A549 (cell line): ENCODE data around the gene MEAK7.

ENCODE experiments used
- CBX2 ChIP-seq: fragments of 200-600 bp; sonication (generic); IDR thresholded peaks from 2 replicates; pipeline ENCODE4 v1.6.1; 2016; ENCODE audit warnings: low read depth, mild to moderate bottlenecking, borderline replicate concordance
- KDM5A ChIP-seq: fragments of 200-600 bp; sonication (generic); IDR thresholded peaks from 2 replicates; pipeline ENCODE4 v1.6.1; 2016; ENCODE audit warnings: antibody characterized with exemption, mild to moderate bottlenecking
- PHF8 ChIP-seq: fragments of 200-600 bp; sonication (generic); IDR thresholded peaks from 2 replicates; pipeline ENCODE4 v1.6.1; 2016; ENCODE audit warnings: low read depth, mild to moderate bottlenecking, antibody characterized with exemption, moderate library complexity, borderline replicate concordance
- POLR2A ChIP-seq: IDR thresholded peaks from 2 replicates; pipeline ENCODE4 v1.6.1; 2012; ENCODE audit warnings: mild to moderate bottlenecking, low read length
- TF ChIP-seq, protein P1 (sequence below): fragments of >200 bp; sonication (Bioruptor Twin); formaldehyde crosslinking; IDR thresholded peaks from 3 replicates; pipeline ENCODE4 v1.5.1; 2016

DNA sequence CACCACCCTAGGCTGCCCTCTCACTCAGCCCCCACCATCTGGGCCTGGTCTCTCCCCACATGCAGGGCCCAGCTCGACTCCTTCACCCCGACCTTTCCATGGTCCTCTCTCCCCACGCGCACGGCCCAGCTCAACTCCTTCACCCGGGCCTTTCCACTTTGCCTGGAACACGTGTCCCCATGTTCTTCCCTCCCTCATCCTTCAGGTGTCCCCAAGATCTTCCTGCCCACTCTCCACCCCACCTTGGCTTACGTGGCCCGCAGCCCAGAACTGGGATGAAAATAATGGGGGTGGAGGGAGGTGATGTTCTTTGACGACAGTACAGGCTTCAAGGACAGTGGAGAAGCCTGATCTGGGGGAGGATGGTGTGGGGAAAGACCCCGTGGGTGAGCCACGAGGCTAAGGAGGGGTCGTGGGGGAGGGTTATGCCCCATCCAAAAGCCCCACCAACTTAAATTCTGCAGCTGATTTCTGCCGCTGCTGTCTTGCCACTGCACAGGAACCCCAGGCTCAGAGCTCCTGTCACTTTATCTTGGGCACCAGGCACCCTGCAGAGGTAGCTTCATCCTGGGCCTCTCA lies 9.9 kb upstream of the MEAK7 start:
- TF ChIP-seq KDM5A (no peak), CBX2 (no peak), PHF8 (no peak), POLR2A (no peak)
- TF ChIP-seq, protein P1, sequence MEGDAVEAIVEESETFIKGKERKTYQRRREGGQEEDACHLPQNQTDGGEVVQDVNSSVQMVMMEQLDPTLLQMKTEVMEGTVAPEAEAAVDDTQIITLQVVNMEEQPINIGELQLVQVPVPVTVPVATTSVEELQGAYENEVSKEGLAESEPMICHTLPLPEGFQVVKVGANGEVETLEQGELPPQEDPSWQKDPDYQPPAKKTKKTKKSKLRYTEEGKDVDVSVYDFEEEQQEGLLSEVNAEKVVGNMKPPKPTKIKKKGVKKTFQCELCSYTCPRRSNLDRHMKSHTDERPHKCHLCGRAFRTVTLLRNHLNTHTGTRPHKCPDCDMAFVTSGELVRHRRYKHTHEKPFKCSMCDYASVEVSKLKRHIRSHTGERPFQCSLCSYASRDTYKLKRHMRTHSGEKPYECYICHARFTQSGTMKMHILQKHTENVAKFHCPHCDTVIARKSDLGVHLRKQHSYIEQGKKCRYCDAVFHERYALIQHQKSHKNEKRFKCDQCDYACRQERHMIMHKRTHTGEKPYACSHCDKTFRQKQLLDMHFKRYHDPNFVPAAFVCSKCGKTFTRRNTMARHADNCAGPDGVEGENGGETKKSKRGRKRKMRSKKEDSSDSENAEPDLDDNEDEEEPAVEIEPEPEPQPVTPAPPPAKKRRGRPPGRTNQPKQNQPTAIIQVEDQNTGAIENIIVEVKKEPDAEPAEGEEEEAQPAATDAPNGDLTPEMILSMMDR: no peak
